HEK293 (cell line): ENCODE results near the gene SERTAD3.

Experiments
- AEBP2 ChIP-seq: fragments of 450-650 bp; formaldehyde crosslinking; IDR thresholded peaks from 2 replicates; pipeline ENCODE4 v1.5.1; 2016; ENCODE audit warnings: missing biosample characterization, missing genetic modification characterization, borderline replicate concordance
- GLI4 ChIP-seq: fragments of 450-650 bp; formaldehyde crosslinking; IDR thresholded peaks from 2 replicates; pipeline ENCODE4 v1.5.1; 2016; ENCODE audit warnings: missing biosample characterization, missing genetic modification characterization
- HOXD13 ChIP-seq: sonication (generic); formaldehyde crosslinking; IDR thresholded peaks from 2 replicates; pipeline ENCODE4 v1.8.0; 2022; ENCODE audit warnings: missing genetic modification reagents, borderline replicate concordance
- KLF16 ChIP-seq: fragments of 450-650 bp; formaldehyde crosslinking; IDR thresholded peaks from 2 replicates; pipeline ENCODE4 v1.5.1; 2017; ENCODE audit warnings: missing biosample characterization, missing genetic modification characterization
- KLF8 ChIP-seq: fragments of 450-650 bp; formaldehyde crosslinking; IDR thresholded peaks from 2 replicates; pipeline ENCODE4 v1.5.1; 2016; ENCODE audit warnings: missing biosample characterization, missing genetic modification characterization
- MYNN ChIP-seq: fragments of 450-650 bp; formaldehyde crosslinking; IDR thresholded peaks from 2 replicates; pipeline ENCODE4 v1.5.1; 2016; ENCODE audit warnings: missing biosample characterization, missing genetic modification characterization, borderline replicate concordance
- TCF7L2 ChIP-seq: IDR thresholded peaks from 2 replicates; pipeline ENCODE4 v1.6.1; 2011; ENCODE audit warnings: low read depth, mild to moderate bottlenecking, inconsistent platforms, low read length, moderate library complexity, borderline replicate concordance
- ZNF121 ChIP-seq: fragments of 450-650 bp; formaldehyde crosslinking; IDR thresholded peaks from 2 replicates; pipeline ENCODE4 v1.5.1; 2016; ENCODE audit warnings: missing biosample characterization, missing genetic modification characterization
- ZNF138 ChIP-seq: fragments of 450-650 bp; formaldehyde crosslinking; IDR thresholded peaks from 2 replicates; pipeline ENCODE4 v1.5.1; 2016; ENCODE audit warnings: missing biosample characterization, missing genetic modification characterization, borderline replicate concordance
- ZNF146 ChIP-seq: fragments of 450-650 bp; formaldehyde crosslinking; IDR thresholded peaks from 2 replicates; pipeline ENCODE4 v1.5.1; 2016; ENCODE audit warnings: missing biosample characterization, missing genetic modification characterization
- ZNF202 ChIP-seq: fragments of 450-650 bp; formaldehyde crosslinking; IDR thresholded peaks from 2 replicates; pipeline ENCODE4 v1.5.1; 2016; ENCODE audit warnings: missing biosample characterization, missing genetic modification characterization, borderline replicate concordance
- ZNF521 ChIP-seq: fragments of 450-650 bp; formaldehyde crosslinking; IDR thresholded peaks from 2 replicates; pipeline ENCODE4 v1.5.1; 2017; ENCODE audit warnings: missing biosample characterization, mild to moderate bottlenecking, missing genetic modification characterization
- ZNF529 ChIP-seq: fragments of 450-650 bp; formaldehyde crosslinking; IDR thresholded peaks from 2 replicates; pipeline ENCODE4 v1.5.1; 2017; ENCODE audit warnings: missing genetic modification characterization, missing biosample characterization; ENCODE audit not compliant: insufficient replicate concordance
- ZNF548 ChIP-seq: fragments of 450-650 bp; formaldehyde crosslinking; IDR thresholded peaks from 2 replicates; pipeline ENCODE4 v1.5.1; 2016; ENCODE audit warnings: missing biosample characterization, missing genetic modification characterization
- ZNF560 ChIP-seq: fragments of 450-650 bp; formaldehyde crosslinking; IDR thresholded peaks from 2 replicates; pipeline ENCODE4 v1.5.1; 2017; ENCODE audit warnings: missing biosample characterization, missing genetic modification characterization, borderline replicate concordance
- ZNF610 ChIP-seq: fragments of 450-650 bp; formaldehyde crosslinking; IDR thresholded peaks from 2 replicates; pipeline ENCODE4 v1.5.1; 2016; ENCODE audit warnings: missing biosample characterization, missing genetic modification characterization, borderline replicate concordance
- ZNF654 ChIP-seq: fragments of 450-650 bp; formaldehyde crosslinking; IDR thresholded peaks from 2 replicates; pipeline ENCODE4 v1.5.1; 2016; ENCODE audit warnings: low read depth, missing biosample characterization, missing genetic modification characterization
- ZNF701 ChIP-seq: fragments of 450-650 bp; formaldehyde crosslinking; IDR thresholded peaks from 2 replicates; pipeline ENCODE4 v1.5.1; 2016; ENCODE audit warnings: missing biosample characterization, missing genetic modification characterization
- ZNF707 ChIP-seq: fragments of 450-650 bp; formaldehyde crosslinking; IDR thresholded peaks from 2 replicates; pipeline ENCODE4 v1.5.1; 2016; ENCODE audit warnings: missing biosample characterization, missing genetic modification characterization
- ZNF785 ChIP-seq: fragments of 450-650 bp; formaldehyde crosslinking; IDR thresholded peaks from 2 replicates; pipeline ENCODE4 v1.5.1; 2016; ENCODE audit warnings: missing biosample characterization, missing genetic modification characterization
- ZSCAN30 ChIP-seq: fragments of 450-650 bp; IDR thresholded peaks from 2 replicates; pipeline ENCODE4 v1.5.1; 2018; ENCODE audit warnings: missing biosample characterization, mild to moderate bottlenecking, missing genetic modification characterization, moderate library complexity
- TF ChIP-seq, protein P1 (sequence below): fragments of 450-650 bp; formaldehyde crosslinking; IDR thresholded peaks from 2 replicates; pipeline ENCODE4 v1.5.1; 2017; ENCODE audit warnings: missing biosample characterization, mild to moderate bottlenecking, missing genetic modification characterization, moderate library complexity
- TF ChIP-seq, protein P2 (sequence below): fragments of 450-650 bp; formaldehyde crosslinking; IDR thresholded peaks from 2 replicates; pipeline ENCODE4 v1.5.1; 2016; ENCODE audit warnings: missing biosample characterization, missing genetic modification characterization
- TF ChIP-seq, protein P3 (sequence below): fragments of 450-650 bp; formaldehyde crosslinking; IDR thresholded peaks from 2 replicates; pipeline ENCODE4 v1.5.1; 2016; ENCODE audit warnings: missing biosample characterization, missing genetic modification characterization
- TF ChIP-seq, protein P4 (sequence below): fragments of 450-650 bp; formaldehyde crosslinking; IDR thresholded peaks from 2 replicates; pipeline ENCODE4 v1.5.1; 2016; ENCODE audit warnings: missing biosample characterization, missing genetic modification characterization, borderline replicate concordance

The SERTAD3 gene

DNA sequence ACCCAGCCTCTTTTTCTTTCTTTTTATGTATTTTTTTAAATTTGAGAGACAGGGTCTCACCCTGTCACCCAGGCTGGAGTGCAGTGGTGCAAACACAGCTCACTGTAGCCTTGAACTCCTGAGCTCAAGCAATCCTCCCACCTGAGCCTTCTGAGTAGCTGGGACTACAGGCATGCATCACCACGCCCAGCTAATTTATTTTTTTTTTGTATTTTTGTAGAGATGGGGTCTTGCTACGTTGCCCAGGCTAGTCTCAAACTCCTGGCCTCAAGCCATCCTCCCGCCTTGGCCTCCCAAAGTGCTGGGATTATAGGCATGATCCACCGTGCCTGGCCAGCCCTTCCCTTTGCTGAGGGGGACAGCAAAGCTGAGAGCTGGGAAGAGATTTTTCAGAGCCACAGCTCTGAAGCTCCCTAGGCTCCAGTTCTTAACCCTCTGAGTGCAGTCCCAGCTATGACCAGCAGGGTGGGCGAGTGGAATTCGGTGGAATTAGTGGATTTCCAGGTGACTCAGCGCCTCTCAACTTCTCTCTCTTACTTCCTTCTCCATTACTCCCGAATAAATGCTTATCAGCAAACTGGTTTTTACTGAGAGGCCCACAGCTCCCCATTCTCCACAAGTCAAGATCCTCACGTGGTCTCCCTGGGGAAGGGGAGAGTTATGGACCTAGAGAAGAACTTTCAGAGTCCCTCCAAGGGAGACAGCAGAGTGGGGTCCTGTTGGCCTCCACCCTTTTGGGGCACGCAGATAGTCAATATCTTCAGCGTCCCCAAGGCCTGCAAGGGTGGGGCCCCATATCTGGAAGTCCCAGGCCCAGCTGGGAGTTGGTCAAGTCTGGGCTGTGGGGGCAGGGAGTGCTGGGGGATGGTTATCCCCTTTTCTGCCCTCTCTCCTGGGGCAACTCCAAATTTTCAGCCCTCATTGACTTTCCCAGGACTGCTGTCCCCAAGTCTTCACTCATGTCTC, 20.2 kb upstream of the SERTAD3 start (continued):
- TF ChIP-seq ZNF610 (tag by site-specific recombination) (no peak; the same call in 1 of the 2 replicates), ZNF121 (tag by site-specific recombination) (peak; percentile 100), ZNF701 (no peak), ZSCAN30 (tag by site-specific recombination) (peak; percentile 89), ZNF785 (tag by site-specific recombination) (no peak), ZNF560 (tag by site-specific recombination) (no peak), GLI4 (tag by site-specific recombination) (no peak), KLF16 (tag by site-specific recombination) (peak; percentile 60; the same call in 1 of the 2 replicates), ZNF521 (tag by site-specific recombination) (no peak), ZNF707 (tag by site-specific recombination) (no peak), HOXD13 (no peak), TCF7L2 (no peak), ZNF529 (no peak), KLF8 (tag by site-specific recombination) (peak; percentile 90), AEBP2 (tag by site-specific recombination) (no peak), ZNF138 (no peak), ZNF202 (tag by site-specific recombination) (no peak), MYNN (no peak), ZNF654 (tag by site-specific recombination) (peak; percentile 96), ZNF146 (tag by site-specific recombination) (no peak), ZNF548 (tag by site-specific recombination) (0 out of 2 replicates have a peak, but pooled peaks have one; percentile 33)
- TF ChIP-seq, protein P1, sequence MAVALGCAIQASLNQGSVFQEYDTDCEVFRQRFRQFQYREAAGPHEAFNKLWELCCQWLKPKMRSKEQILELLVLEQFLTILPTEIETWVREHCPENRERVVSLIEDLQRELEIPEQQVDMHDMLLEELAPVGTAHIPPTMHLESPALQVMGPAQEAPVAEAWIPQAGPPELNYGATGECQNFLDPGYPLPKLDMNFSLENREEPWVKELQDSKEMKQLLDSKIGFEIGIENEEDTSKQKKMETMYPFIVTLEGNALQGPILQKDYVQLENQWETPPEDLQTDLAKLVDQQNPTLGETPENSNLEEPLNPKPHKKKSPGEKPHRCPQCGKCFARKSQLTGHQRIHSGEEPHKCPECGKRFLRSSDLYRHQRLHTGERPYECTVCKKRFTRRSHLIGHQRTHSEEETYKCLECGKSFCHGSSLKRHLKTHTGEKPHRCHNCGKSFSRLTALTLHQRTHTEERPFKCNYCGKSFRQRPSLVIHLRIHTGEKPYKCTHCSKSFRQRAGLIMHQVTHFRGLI (tag by site-specific recombination): no peak
- TF ChIP-seq, protein P2, sequence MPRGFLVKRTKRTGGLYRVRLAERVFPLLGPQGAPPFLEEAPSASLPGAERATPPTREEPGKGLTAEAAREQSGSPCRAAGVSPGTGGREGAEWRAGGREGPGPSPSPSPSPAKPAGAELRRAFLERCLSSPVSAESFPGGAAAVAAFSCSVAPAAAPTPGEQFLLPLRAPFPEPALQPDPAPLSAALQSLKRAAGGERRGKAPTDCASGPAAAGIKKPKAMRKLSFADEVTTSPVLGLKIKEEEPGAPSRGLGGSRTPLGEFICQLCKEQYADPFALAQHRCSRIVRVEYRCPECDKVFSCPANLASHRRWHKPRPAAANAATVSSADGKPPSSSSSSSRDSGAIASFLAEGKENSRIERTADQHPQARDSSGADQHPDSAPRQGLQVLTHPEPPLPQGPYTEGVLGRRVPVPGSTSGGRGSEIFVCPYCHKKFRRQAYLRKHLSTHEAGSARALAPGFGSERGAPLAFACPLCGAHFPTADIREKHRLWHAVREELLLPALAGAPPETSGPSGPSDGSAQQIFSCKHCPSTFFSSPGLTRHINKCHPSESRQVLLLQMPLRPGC (tag by site-specific recombination): peak; percentile 68
- TF ChIP-seq, protein P3, sequence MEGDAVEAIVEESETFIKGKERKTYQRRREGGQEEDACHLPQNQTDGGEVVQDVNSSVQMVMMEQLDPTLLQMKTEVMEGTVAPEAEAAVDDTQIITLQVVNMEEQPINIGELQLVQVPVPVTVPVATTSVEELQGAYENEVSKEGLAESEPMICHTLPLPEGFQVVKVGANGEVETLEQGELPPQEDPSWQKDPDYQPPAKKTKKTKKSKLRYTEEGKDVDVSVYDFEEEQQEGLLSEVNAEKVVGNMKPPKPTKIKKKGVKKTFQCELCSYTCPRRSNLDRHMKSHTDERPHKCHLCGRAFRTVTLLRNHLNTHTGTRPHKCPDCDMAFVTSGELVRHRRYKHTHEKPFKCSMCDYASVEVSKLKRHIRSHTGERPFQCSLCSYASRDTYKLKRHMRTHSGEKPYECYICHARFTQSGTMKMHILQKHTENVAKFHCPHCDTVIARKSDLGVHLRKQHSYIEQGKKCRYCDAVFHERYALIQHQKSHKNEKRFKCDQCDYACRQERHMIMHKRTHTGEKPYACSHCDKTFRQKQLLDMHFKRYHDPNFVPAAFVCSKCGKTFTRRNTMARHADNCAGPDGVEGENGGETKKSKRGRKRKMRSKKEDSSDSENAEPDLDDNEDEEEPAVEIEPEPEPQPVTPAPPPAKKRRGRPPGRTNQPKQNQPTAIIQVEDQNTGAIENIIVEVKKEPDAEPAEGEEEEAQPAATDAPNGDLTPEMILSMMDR (tag by site-specific recombination): peak; percentile 82
- TF ChIP-seq, protein P4, sequence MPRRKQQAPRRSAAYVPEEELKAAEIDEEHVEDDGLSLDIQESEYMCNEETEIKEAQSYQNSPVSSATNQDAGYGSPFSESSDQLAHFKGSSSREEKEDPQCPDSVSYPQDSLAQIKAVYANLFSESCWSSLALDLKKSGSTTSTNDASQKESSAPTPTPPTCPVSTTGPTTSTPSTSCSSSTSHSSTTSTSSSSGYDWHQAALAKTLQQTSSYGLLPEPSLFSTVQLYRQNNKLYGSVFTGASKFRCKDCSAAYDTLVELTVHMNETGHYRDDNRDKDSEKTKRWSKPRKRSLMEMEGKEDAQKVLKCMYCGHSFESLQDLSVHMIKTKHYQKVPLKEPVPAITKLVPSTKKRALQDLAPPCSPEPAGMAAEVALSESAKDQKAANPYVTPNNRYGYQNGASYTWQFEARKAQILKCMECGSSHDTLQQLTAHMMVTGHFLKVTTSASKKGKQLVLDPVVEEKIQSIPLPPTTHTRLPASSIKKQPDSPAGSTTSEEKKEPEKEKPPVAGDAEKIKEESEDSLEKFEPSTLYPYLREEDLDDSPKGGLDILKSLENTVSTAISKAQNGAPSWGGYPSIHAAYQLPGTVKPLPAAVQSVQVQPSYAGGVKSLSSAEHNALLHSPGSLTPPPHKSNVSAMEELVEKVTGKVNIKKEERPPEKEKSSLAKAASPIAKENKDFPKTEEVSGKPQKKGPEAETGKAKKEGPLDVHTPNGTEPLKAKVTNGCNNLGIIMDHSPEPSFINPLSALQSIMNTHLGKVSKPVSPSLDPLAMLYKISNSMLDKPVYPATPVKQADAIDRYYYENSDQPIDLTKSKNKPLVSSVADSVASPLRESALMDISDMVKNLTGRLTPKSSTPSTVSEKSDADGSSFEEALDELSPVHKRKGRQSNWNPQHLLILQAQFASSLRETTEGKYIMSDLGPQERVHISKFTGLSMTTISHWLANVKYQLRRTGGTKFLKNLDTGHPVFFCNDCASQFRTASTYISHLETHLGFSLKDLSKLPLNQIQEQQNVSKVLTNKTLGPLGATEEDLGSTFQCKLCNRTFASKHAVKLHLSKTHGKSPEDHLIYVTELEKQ (tag by site-specific recombination): no peak; the same call in 1 of the 2 replicates
